ENCODE results near the gene TMEM170A. TPM values are rescaled to one million over a fixed set of nuclear protein-coding genes. Genes with fewer than 3 reads are reported as not detected.

TMEM170A gene
- 4.8 TPM for polyA plus RNA-seq (2012; ENCODE audit: insufficient read length, low read depth)

GRCh38 chr16:75464122-75464918 is at the start of gene TMEM170A:
Gene TMEM170A (minus strand): TSS chr16:75464689. CDS start chr16:75464600, 89 bp downstream.
- no peak for TF ChIP-seq SIN3A (IDR thresholded peaks at IDR 0.05; ENCODE audit: borderline replicate concordance, insufficient read depth, low read length)
- TF ChIP-seq POLR2AphosphoS5 (IDR thresholded peaks at IDR 0.05; ENCODE audit: low read depth, low read length): peak; percentile 94
- peak; percentile 90 for TF ChIP-seq FOXP2 (optimal IDR thresholded peaks at IDR 0.05; ENCODE audit: borderline replicate concordance, extremely low read depth, extremely low read length, insufficient read depth)
- 0 out of 4 replicates have a peak, but pooled peaks of 1 of the 2 experiments have one; percentile 15 for TF ChIP-seq REST (IDR thresholded peaks at IDR 0.05; ENCODE audit: insufficient read depth in 1 of 2, low read depth in 2 of 2, low read length in 2 of 2)
- no peak for TF ChIP-seq TAF1 (IDR thresholded peaks at IDR 0.05; ENCODE audit: borderline replicate concordance, insufficient read depth, low read length)

- TF ChIP-seq TAF1 (IDR thresholded peaks at IDR 0.05; ENCODE audit: borderline replicate concordance, insufficient read depth, low read length): peak; percentile 71; the same call in 1 of the 2 replicates
- 0 out of 2 replicates have a peak, but pooled peaks have one; percentile 23 for TF ChIP-seq SIN3A (IDR thresholded peaks at IDR 0.05; ENCODE audit: borderline replicate concordance, insufficient read depth, low read length)
- no peak for TF ChIP-seq REST (IDR thresholded peaks at IDR 0.05; ENCODE audit: insufficient read depth in 1 of 2, low read depth in 2 of 2, low read length in 2 of 2)
- TF ChIP-seq FOXP2 (optimal IDR thresholded peaks at IDR 0.05; ENCODE audit: borderline replicate concordance, extremely low read depth, extremely low read length, insufficient read depth): no peak
- TF ChIP-seq POLR2AphosphoS5 (IDR thresholded peaks at IDR 0.05; ENCODE audit: low read depth, low read length): peak; percentile 25; the same call in 1 of the 2 replicates
These were observed 42.1 kb upstream of the TMEM170A start for GRCh38 chr16:75506574-75506973.

GRCh38 chr16:75506107-75506506 is 41.6 kb upstream of the TMEM170A start:
- no peak for TF ChIP-seq TAF1 (IDR thresholded peaks at IDR 0.05; ENCODE audit: borderline replicate concordance, insufficient read depth, low read length)

GRCh38 chr16:75503801-75504200 is 39.3 kb upstream of the TMEM170A start:
- TF ChIP-seq POLR2AphosphoS5 (IDR thresholded peaks at IDR 0.05; ENCODE audit: low read depth, low read length) (no peak), TAF1 (IDR thresholded peaks at IDR 0.05; ENCODE audit: borderline replicate concordance, insufficient read depth, low read length) (no peak), REST (IDR thresholded peaks at IDR 0.05; ENCODE audit: insufficient read depth in 1 of 2, low read depth in 2 of 2, low read length in 2 of 2) (no peak), FOXP2 (optimal IDR thresholded peaks at IDR 0.05; ENCODE audit: borderline replicate concordance, extremely low read depth, extremely low read length, insufficient read depth) (no peak), SIN3A (IDR thresholded peaks at IDR 0.05; ENCODE audit: borderline replicate concordance, insufficient read depth, low read length) (no peak)

- TF ChIP-seq TAF1 (IDR thresholded peaks at IDR 0.05; ENCODE audit: borderline replicate concordance, insufficient read depth, low read length) (no peak), SIN3A (IDR thresholded peaks at IDR 0.05; ENCODE audit: borderline replicate concordance, insufficient read depth, low read length) (no peak), POLR2AphosphoS5 (IDR thresholded peaks at IDR 0.05; ENCODE audit: low read depth, low read length) (no peak), FOXP2 (optimal IDR thresholded peaks at IDR 0.05; ENCODE audit: borderline replicate concordance, extremely low read depth, extremely low read length, insufficient read depth) (no peak), REST (IDR thresholded peaks at IDR 0.05; ENCODE audit: insufficient read depth in 1 of 2, low read depth in 2 of 2, low read length in 2 of 2) (no peak)
These were observed 38.6 kb upstream of the TMEM170A start for GRCh38 chr16:75502916-75503605.

Measured in PFSK-1 (cell line).